NT2/D1 (cell line): ENCODE data around the gene SLC9A7.

ENCODE experiments used
- SUZ12 ChIP-seq: IDR thresholded peaks from 2 replicates; pipeline ENCODE4 v1.6.1; 2011; ENCODE audit not compliant: insufficient read length, insufficient read depth; ENCODE audit errors: extremely low read depth
- YY1 ChIP-seq: IDR thresholded peaks from 2 replicates; pipeline ENCODE4 v1.6.1; 2011; ENCODE audit not compliant: insufficient read length, insufficient read depth

DNA sequence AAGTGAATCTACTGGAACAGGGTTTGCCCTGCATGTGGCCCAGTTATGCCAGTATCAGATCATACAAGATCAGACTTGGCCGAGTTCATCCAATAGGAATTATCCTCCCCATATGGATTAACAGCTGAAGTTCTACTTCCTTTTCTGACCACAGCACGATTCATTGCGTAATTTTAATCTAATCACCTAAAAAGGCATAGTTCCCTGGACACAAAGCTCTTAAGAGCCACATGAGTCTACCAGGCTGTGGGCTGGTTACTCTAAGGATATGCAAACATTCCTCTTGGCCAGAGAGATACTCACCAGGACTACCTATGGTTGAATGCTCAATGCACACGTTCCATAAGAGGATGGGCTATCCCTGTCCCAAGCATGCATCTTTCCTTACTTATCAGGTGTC lies 138.4 kb downstream of the SLC9A7 start:
- TF ChIP-seq YY1, result no peak
- no peak for TF ChIP-seq SUZ12
